AG09309 (cell line): ENCODE measurements around the gene RASGRP2.

ENCODE experiments used
- DNase-seq: peaks from one replicate; pipeline ENCODE4 v3.0.0-alpha.2; 2010; ENCODE audit warnings: low read depth
- H3K4me3 ChIP-seq: 2 replicates; pipeline ENCODE4 v1.5.1; 2011; ENCODE audit warnings: mild to moderate bottlenecking, low read depth, low read length, moderate library complexity; ENCODE audit not compliant: control insufficient read depth
- CTCF ChIP-seq: IDR thresholded peaks from 2 replicates; pipeline ENCODE4 v1.5.1; 2011; ENCODE audit warnings: mild to moderate bottlenecking, low read depth, low read length, inconsistent platforms; ENCODE audit not compliant: insufficient read depth, control insufficient read depth; ENCODE audit errors: missing control alignments

Gene RASGRP2

DNA sequence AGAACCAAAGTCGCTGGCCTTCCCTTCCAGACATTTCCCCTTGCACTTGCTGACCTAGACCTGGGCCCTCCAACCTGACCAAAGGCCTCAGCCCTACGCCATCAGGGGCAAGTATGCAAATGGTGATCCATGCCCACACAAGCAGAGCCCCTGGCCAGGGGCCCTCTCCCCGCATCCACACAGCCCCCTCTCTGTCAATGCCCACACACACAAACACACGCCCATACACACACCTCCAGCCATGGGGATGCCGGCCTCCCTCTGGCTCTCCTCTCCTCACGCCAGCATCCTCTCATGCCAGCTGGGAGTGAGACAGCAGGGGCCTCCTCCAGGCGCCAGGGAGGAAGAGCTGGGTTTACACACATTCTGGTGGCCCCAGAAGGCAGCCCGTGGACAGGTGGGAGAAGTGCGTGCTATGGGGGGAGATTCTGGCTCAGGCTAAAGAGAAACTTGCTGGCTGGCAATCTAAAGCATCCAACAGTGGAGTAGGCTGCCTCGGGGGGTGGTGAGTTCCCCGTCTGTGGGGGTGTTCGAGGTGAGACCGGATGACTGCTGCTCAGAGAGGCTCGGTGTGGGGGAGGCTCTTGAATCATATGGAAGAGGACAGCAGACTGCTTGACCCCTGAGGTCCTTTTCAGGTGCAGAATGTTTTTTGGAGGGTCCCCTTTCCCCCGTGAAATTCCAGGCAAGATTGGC lies 25.7 kb downstream of the RASGRP2 start:
- DNase-seq: no peak
- no peak overlapping the region for H3K4me3 ChIP-seq
- TF ChIP-seq CTCF: no peak

- DNase-seq: no peak
- no peak overlapping the region for H3K4me3 ChIP-seq
- no peak for TF ChIP-seq CTCF
Observed at GRCh38 chr11:64717268-64717578, 26.7 kb downstream of the RASGRP2 start.

GRCh38 chr11:64716473-64717267 lies 27.3 kb downstream of the RASGRP2 start:
- TF ChIP-seq CTCF: no peak
- no peak for DNase-seq
- no peak overlapping the region for H3K4me3 ChIP-seq

- H3K4me3 ChIP-seq: no peak overlapping the region
- no peak for TF ChIP-seq CTCF
- DNase-seq: no peak
Observed at GRCh38 chr11:64715756-64716472, 28.0 kb downstream of the RASGRP2 start.

DNA sequence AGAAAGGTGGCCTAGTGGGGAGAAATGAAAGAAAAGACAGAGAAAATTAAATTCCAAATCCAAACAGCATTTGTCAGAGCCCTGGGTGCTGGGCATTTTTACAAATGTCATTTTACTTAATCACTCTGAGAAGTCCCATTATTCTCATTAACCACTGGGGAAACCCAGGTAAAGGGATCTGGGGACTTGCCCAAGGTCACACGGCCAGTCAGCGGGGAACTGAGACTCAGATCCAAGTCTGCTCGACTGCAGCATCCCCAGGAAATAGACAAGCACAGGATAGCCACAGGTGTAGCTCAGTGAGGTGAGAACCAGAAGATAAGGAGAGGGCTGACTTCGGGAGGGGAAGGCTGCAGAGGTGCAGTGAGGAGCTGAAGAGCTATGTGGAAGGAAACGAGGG lies 28.8 kb downstream of the RASGRP2 start:
- TF ChIP-seq CTCF: no peak
- no peak overlapping the region for H3K4me3 ChIP-seq
- DNase-seq: no peak

- TF ChIP-seq CTCF: no peak
- no peak for DNase-seq
- no peak overlapping the region for H3K4me3 ChIP-seq
Observed at GRCh38 chr11:64714666-64715065, 29.3 kb downstream of the RASGRP2 start.
